Right renal pelvis (tissue), 4 donors: ENCODE measurements around the gene MRTFA. TPM values are rescaled to one million over a fixed set of nuclear protein-coding genes. Genes with fewer than 3 reads are reported as not detected.
"Not testable (repeated sequence)": the region's sequence is repeated elsewhere in the genome, so short reads cannot be mapped to it uniquely, and the experiment has no call there.

Experiments
- DNase-seq, 4 donors: peaks; one replicate each; pipeline ENCODE4 v3.0.0-alpha.2; 2013; ENCODE audit warnings: low read depth in 4 of 4, low spot score in 3 of 4, missing footprints in 1 of 4
- polyA plus RNA-seq, 4 donors: library from polyadenylated mRNA; unstranded; fragments of 120-200 nt; gene quantifications; one replicate each; pipeline ENCODE4 v1.2.1, GENCODE V29; 2013; ENCODE audit not compliant: insufficient read length in 4 of 4

Gene MRTFA
- polyA plus RNA-seq, 4 donors, result 21.9 to 31.0 (median 24.3) TPM

DNA sequence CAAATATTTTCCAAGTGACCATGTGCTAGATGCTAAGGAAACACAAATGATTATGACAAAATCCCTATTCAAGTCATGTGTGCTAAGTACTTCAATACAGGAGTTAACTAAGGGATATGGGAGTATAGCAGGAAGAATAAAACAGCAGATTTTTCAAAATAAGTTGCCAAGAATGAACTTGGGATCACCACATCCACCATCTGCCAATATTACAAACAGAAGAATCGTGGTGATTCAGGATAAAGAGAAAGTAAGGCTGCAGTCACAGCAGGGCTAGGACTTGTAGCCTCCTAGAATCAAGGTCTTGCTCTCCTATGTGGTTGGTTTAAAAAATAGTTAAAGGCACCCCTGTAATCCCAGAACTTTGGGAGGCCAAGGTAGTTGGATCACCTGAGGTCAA is 34.3 kb downstream of the MRTFA start:
- no peak for DNase-seq

DNA sequence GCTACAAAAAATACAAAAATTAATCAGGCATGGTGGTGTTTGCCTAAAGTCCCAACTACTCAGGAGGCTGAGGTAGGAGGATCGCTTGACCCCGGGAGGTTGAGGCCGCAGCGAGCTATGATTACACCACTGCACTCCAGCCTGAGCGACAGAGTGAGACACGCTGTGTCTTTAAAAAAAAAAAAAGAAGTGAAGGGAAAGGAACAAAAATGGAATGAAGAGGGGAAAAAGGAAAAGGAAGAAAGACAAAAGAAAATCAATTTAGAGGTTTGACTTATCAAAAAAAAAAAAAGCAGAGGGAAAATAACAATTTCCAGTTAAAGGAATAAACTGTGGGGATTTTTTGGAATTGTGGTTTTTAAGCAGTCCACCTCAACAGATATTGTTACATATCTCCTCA is 36.8 kb downstream of the MRTFA start:
- DNase-seq, result no peak

DNA sequence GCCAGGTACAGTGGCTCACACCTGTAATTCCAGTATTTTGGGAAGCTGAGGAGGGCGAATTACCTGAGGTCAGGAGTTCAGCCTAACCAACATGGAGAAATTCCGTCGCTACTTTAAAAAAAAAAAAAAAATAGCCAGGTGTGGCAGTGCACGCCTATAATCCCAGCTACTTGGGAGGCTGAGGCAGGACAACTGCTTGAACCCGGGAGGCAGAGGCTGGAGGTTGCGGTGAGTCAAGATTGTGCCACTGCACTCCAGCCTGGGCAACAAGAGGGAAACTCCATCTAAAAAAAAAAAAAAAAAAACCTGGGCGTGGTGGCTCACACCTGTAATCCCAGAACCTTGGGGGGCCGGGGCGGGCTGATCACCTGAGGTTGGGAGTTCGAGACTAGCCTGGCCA is 37.8 kb downstream of the MRTFA start:
- DNase-seq, result not testable (repeated sequence)

- no peak for DNase-seq
Observed at GRCh38 chr22:40597526-40598430, 38.7 kb downstream of the MRTFA start.

- no peak for DNase-seq
Observed at GRCh38 chr22:40595497-40596234, 40.9 kb downstream of the MRTFA start.

- DNase-seq, result peak in 1 of 4 donors; percentile 14
Observed at GRCh38 chr22:40594924-40595323, 41.6 kb downstream of the MRTFA start.

- DNase-seq, result no peak
Observed at GRCh38 chr22:40594346-40594745, 42.2 kb downstream of the MRTFA start.

- no peak for DNase-seq
Observed at GRCh38 chr22:40593460-40594273, 42.9 kb downstream of the MRTFA start.

GRCh38 chr22:40592352-40593113 is 44.0 kb downstream of the MRTFA start:
- no peak for DNase-seq

- DNase-seq, result no peak
Observed at GRCh38 chr22:40588726-40589125, 47.8 kb downstream of the MRTFA start.

DNA sequence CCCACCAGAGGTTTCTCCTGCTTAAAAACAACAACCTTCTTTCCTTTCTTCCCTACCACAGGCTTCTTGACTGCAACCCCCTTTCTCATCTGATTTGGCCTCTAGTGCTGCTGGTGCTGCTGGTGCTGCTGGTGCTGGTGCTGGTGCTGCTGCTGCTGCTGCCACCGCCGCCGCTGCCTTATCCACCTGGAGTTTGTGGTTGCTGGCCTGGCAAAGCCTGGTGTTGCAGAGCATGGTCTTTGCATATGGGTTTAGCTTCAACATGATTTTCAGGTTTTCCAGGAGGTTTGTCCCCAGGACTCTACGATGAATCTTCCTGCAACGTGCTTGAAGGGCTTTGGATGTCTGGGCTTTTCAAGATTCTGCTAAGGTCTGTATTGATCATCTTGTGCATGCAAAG is 49.7 kb downstream of the MRTFA start:
- no peak for DNase-seq

DNA sequence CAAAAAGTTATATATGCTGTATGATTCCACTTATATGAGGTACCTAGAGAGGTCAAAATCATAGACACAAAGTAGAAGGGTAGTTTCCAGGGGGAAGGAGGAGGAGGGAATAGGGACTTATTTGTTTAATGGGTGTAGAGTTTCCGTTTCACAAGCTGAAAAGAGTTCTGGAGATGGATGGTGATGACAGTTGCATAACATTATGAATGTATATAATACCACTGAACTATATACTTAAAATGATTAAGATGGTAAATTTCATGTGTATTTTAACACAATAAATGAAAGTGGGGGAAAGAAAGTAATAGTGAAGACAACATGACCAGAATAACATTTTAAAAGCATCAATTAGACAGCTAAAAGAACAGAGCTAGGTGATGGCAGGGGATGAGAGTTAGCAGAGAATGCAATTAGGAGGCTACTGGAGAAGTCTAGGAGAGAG is 51.2 kb downstream of the MRTFA start:
- DNase-seq, result no peak

DNA sequence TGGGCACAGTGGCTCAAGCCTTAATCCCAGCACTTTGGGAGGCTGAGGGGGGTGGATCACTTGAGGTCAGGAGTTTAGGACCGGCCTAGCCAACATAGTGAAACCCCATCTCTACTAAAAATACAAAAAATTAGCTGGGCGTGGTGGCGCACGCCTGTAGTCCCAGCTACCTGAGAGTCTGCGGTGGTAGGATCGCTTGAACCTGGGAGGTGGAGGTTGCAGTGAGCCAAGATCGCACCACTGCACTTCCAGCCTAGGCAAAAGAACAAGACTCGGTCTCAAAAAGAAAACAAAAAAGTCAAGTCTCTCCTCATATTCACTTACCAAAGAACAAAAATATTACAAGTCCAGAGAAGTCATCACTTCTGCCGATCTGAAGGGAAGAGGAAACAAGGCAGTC is 51.8 kb downstream of the MRTFA start:
- not testable (repeated sequence) for DNase-seq

- DNase-seq, result no peak
Observed at GRCh38 chr22:40583053-40583741, 53.3 kb downstream of the MRTFA start.

DNA sequence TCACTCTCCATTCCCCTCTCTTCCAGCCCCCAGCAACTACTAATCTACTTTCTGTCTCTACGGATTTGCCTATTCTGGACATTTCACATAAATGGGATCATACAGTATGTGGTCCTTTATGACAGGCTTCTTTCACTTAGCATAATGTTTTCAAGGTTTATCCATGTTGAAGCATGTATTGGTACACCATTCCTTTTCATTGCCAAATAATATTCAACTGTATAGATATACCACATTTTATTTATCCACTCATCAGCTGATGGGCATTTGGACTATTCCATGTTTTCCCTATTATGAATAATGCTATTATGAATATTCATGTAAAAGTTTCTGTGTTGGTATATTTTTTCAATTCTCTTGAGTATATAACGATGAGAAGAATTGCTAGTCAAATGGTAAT is 54.5 kb downstream of the MRTFA start:
- DNase-seq, result no peak

DNA sequence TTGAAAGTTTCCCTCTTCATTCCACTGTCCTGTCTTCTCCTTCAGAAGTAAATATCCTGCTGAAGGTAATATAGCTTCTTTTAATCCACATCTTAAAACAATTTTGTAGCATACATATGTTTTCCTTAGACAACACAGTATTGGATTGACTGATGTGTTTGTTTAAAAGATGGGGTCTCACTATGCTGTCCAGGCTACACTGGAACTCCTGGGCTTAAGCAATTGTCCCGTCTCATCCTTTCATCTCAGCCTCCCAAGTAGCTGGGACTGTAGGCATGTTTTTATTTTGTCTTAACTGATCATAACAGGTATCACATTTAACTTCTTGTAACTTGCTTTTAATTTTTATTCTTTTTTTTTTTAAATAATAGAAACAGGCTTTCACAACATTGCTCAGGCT is 55.9 kb downstream of the MRTFA start:
- no peak for DNase-seq

GRCh38 chr22:40578171-40578570 is 58.3 kb downstream of the MRTFA start:
- DNase-seq, result no peak

GRCh38 chr22:40572976-40573375 is 63.5 kb downstream of the MRTFA start:
- no peak for DNase-seq

- DNase-seq, result no peak
Observed at GRCh38 chr22:40571887-40572286, 64.6 kb downstream of the MRTFA start.
